Stomach (tissue), 9 donors: Measurements from ENCODE around the gene ACACB. TPM values are rescaled to one million over a fixed set of nuclear protein-coding genes. Genes with fewer than 3 reads are reported as not detected.

ENCODE experiments used
- DNase-seq, 2 donors: peaks; one replicate each; pipeline versions ENCODE4 v3.0.0 to v3.0.0-alpha.2; 2013 to 2019
- H3K27ac ChIP-seq, 5 donors: fragments of 200-600 bp in 4 of 5; sonication (generic) in 4 of 5; one replicate each; pipeline ENCODE4 v1.5.1; 2013 to 2019; ENCODE audit warnings: mild to moderate bottlenecking in 1 of 5, moderate library complexity in 1 of 5
- H3K27me3 ChIP-seq, 3 donors: fragments of 200-600 bp; sonication (generic); one replicate each; pipeline ENCODE4 v1.5.1; 2017 to 2019; ENCODE audit warnings: mixed run types in 1 of 3
- H3K36me3 ChIP-seq, 4 donors: fragments of 200-600 bp; sonication (generic); 1 replicate in 3 of 4; 2 replicates in 1 of 4; pipeline ENCODE4 v1.5.1; 2016 to 2019
- H3K4me1 ChIP-seq, 4 donors: fragments of 200-600 bp; sonication (generic); one replicate each; pipeline ENCODE4 v1.5.1; 2016 to 2019
- H3K4me3 ChIP-seq, 4 donors: fragments of 200-600 bp; sonication (generic) in 3 of 4; one replicate each; pipeline ENCODE4 v1.5.1; 2016 to 2019; ENCODE audit warnings: mild to moderate bottlenecking in 1 of 4
- H3K9me3 ChIP-seq, 4 donors: fragments of 200-600 bp; sonication (generic); one replicate each; pipeline ENCODE4 v1.5.1; 2016 to 2019
- CTCF ChIP-seq, 7 experiments: fragments of 450-650 bp in 4 of 7; fragments of 200-600 bp in 3 of 7; sonication (generic) in 3 of 7; IDR thresholded peaks; one replicate each; pipeline ENCODE4 v1.5.1; 2016 to 2019; ENCODE audit warnings: antibody characterized with exemption in 7 of 7, control low read depth in 2 of 7, mild to moderate bottlenecking in 1 of 7
- EP300 ChIP-seq: sonication (generic); formaldehyde crosslinking; IDR thresholded peaks from one replicate; pipeline ENCODE4 v1.6.1; 2017; ENCODE audit warnings: antibody characterized with exemption
- POLR2A ChIP-seq, 4 donors: fragments of 450-650 bp; IDR thresholded peaks; one replicate each; pipeline ENCODE4 v1.6.1; 2016; ENCODE audit warnings: antibody characterized with exemption in 4 of 4, control low read depth in 2 of 4, mild to moderate bottlenecking in 1 of 4, moderate library complexity in 1 of 4
- POLR2AphosphoS5 ChIP-seq, 3 donors: sonication (generic); formaldehyde crosslinking; IDR thresholded peaks; one replicate each; pipeline ENCODE4 v1.6.1; 2016; ENCODE audit warnings: antibody characterized with exemption in 3 of 3
- WGBS, 5 donors: extraction: QIAGEN DNeasy Blood & Tissue Kit in 3 of 5; methylation state at CpG; one replicate each; pipeline versions ENCODE4 v1.1.5 to v1.1.7; 2013 to 2018; 5-methylcytosine and 5-hydroxymethylcytosine counted together
- intact Hi-C: fragments of 100-400 bp; cut with DNase I; formaldehyde crosslinking; loops from one replicate; pipeline ENCODE4 v1.15.1; 2023; ENCODE audit warnings: low total_unique reads
- polyA plus RNA-seq, 3 donors: library from polyadenylated mRNA; stranded (reverse); fragments of 200-250 nt; gene quantifications; one replicate each; pipeline ENCODE4 v1.2.3, GENCODE V29; 2013
- total RNA-seq, 5 donors: library from RNA; depleted of rRNA; stranded (reverse); fragments of >200 nt; gene quantifications; one replicate each; pipeline versions ENCODE4 v1.1.0 to v1.2.3, GENCODE V29; 2014 to 2016
- donor health status: healthy with polysubstance abuse.
- donor health status: Bipolar disorder and iron deficiency.
- donor health status: healthy.

ACACB gene
- total and polyA plus RNA-seq, 8 donors, result 6.1 to 2,520 (median 50.2) TPM

- H3K27me3 ChIP-seq, result no peaks in the 10 kb centered on the region
- TF ChIP-seq POLR2A (IDR thresholded peaks at IDR 0.05), result no peak
- no peak for TF ChIP-seq CTCF (IDR thresholded peaks at IDR 0.05)
- TF ChIP-seq POLR2AphosphoS5 (IDR thresholded peaks at IDR 0.05), result no peak
- TF ChIP-seq EP300, result no peak
- peaks cover 40 to 98% (median 78%) of the 10 kb centered on the region in 4 donors for H3K36me3 ChIP-seq
- no peak overlapping the region for H3K27ac ChIP-seq
- peaks cover 0 to 5% (median 2%) of the 10 kb centered on the region in 4 donors for H3K9me3 ChIP-seq
- 84 to 89% (median 87%) methylated on average over 16 of the region's 16 CpGs for WGBS, 5 donors
- no peak for DNase-seq
- no peak overlapping the region for H3K4me3 ChIP-seq
- intact Hi-C loops, result loop anchor here (5.0 kb wide), 1 partner anchor 121 kb away; no protein-coding TSS in a partner anchor
- H3K4me1 ChIP-seq, result no peaks in the 10 kb centered on the region
Observed at GRCh38 chr12:109266106-109266879, 149.9 kb downstream of the ACACB start.

- Histone ChIP-seq H3K27ac (no peak overlapping the region), H3K4me1 (no peaks in the 10 kb centered on the region), H3K36me3 (peaks cover 37 to 88% (median 68%) of the 10 kb centered on the region in 4 donors), H3K4me3 (no peak overlapping the region), H3K27me3 (no peaks in the 10 kb centered on the region), H3K9me3 (peaks cover 0 to 5% (median 2%) of the 10 kb centered on the region in 4 donors)
- TF ChIP-seq POLR2A (IDR thresholded peaks at IDR 0.05), result no peak
- no peak for TF ChIP-seq POLR2AphosphoS5 (IDR thresholded peaks at IDR 0.05)
- TF ChIP-seq EP300, result no peak
- no peak for TF ChIP-seq CTCF (IDR thresholded peaks at IDR 0.05)
- 90 to 95% (median 92%) methylated on average over 6 to 14 of the region's 14 CpGs for WGBS, 5 donors
- intact Hi-C loops, result loop anchor here (5.0 kb wide), 1 partner anchor 120 kb away; no protein-coding TSS in a partner anchor
- DNase-seq, result no peak
Observed at GRCh38 chr12:109267361-109267760, 151.0 kb downstream of the ACACB start.

GRCh38 chr12:109268896-109269295 is 152.5 kb downstream of the ACACB start:
- TF ChIP-seq POLR2A (IDR thresholded peaks at IDR 0.05) (no peak), CTCF (IDR thresholded peaks at IDR 0.05) (no peak), POLR2AphosphoS5 (IDR thresholded peaks at IDR 0.05) (no peak), EP300 (no peak)
- intact Hi-C loops, result loop anchor here (5.0 kb wide), 1 partner anchor 118 kb away; no protein-coding TSS in a partner anchor
- no peaks in the 10 kb centered on the region for H3K27me3 ChIP-seq
- H3K4me1 ChIP-seq, result no peaks in the 10 kb centered on the region
- no peak for DNase-seq
- 86 to 94% (median 90%) methylated on average over 4 of the region's 4 CpGs for WGBS, 5 donors
- peaks cover 34 to 73% (median 53%) of the 10 kb centered on the region in 4 donors for H3K36me3 ChIP-seq
- no peak overlapping the region for H3K4me3 ChIP-seq
- no peak overlapping the region for H3K27ac ChIP-seq
- H3K9me3 ChIP-seq, result no peaks in the 10 kb centered on the region

GRCh38 chr12:109269428-109269827 is 153.0 kb downstream of the ACACB start:
- H3K4me1 ChIP-seq, result no peaks in the 10 kb centered on the region
- H3K27me3 ChIP-seq, result no peaks in the 10 kb centered on the region
- H3K27ac ChIP-seq, result no peak overlapping the region
- intact Hi-C loops, result loop anchor here (5.0 kb wide), 1 partner anchor 118 kb away; no protein-coding TSS in a partner anchor
- no peak for TF ChIP-seq EP300
- TF ChIP-seq CTCF (IDR thresholded peaks at IDR 0.05), result no peak
- TF ChIP-seq POLR2AphosphoS5 (IDR thresholded peaks at IDR 0.05), result no peak
- TF ChIP-seq POLR2A (IDR thresholded peaks at IDR 0.05), result no peak
- H3K9me3 ChIP-seq, result no peaks in the 10 kb centered on the region
- peaks cover 32 to 67% (median 47%) of the 10 kb centered on the region in 4 donors for H3K36me3 ChIP-seq
- H3K4me3 ChIP-seq, result no peak overlapping the region
- WGBS, 5 donors, result 46 to 74% (median 50%) methylated on average over 3 of the region's 3 CpGs
- no peak for DNase-seq
